ELF-1 (cell line): Measurements from ENCODE around the gene SLC6A12.
"Not testable (repeated sequence)": the region's sequence is repeated elsewhere in the genome, so short reads cannot be mapped to it uniquely, and the experiment has no call there.

ENCODE experiments used
- DNase-seq: peaks from one replicate; pipeline ENCODE4 v3.0.0-alpha.2; 2016; ENCODE audit warnings: low read depth, low spot score

Gene SLC6A12

GRCh38 chr12:214003-214741 is at the start of gene SLC6A12:
SLC6A12 (minus strand) TSS chr12:214157; CDS start chr12:209986, 4,171 bp downstream.
- no peak for DNase-seq

GRCh38 chr12:263574-263973 is 49.6 kb upstream of the SLC6A12 start:
- peak; percentile 7 for DNase-seq

GRCh38 chr12:262817-263216 is 48.9 kb upstream of the SLC6A12 start, which contains the start of gene SLC6A13:
SLC6A13 (minus strand) TSS chr12:262836; CDS start chr12:260052, 2,784 bp downstream.
- DNase-seq = peak; percentile 8

DNA sequence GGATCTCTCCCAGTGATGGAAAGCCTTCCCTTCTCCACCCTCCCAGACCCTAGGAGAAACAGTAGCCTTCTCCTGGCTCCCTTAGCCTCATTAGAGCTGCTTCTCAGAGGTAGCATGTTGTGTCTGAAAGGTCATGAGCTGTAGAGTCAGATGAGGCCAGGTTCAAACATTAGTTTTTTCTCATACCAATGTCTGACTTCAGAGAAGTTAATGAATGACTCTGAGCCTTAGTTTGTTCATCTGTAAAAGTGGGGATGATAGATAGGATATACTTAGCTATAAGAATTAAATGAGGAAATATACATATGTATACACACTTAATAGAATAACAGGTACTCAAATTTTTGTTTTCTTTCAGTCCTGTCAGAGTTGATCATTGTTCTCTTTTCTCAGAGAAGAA is 48.2 kb upstream of the SLC6A12 start:
- no peak for DNase-seq

- no peak for DNase-seq
Observed at GRCh38 chr12:257521-258321, 43.8 kb upstream of the SLC6A12 start.

DNA sequence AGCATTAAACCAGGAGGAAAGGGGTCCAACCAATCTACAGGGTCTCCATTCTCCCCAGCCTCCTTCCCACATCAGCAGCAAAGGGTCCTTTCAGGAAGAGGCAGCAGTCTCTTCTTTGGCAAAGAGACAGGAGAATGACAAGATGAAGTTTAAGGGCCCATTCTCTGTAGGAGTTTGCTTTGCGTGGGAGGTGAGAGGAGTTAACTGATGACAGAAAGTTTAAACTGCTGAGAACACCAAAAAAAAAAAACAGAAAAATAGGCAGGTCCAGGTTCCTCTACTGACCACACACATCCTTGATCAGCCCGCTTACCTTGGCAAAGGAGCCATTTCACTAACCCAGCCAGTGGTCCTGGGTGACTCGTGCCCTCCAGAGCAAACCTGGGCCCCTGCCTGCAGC is 43.0 kb upstream of the SLC6A12 start:
- no peak for DNase-seq

- no peak for DNase-seq
Observed at GRCh38 chr12:256225-256624, 42.3 kb upstream of the SLC6A12 start.

- no peak for DNase-seq
Observed at GRCh38 chr12:254912-255311, 41.0 kb upstream of the SLC6A12 start.

DNA sequence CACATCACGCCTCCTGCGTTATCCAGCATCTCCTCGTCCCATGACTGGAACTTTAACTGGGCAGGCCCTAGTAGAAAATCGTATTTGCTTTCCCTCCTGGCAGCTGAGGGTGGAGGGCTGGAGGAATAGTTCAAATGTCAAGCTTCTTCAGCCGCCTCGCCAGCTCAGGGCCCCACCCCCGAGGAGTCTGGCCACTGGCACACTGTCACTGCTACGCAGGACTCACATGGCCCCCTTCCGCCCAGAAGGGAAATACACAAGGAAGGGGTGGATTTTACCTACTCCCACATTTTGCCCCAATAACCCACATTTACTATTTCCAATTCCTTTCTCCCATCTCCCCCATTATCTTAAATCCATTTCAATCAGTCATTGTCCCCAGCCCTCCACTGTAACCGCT is 40.1 kb upstream of the SLC6A12 start:
- peak; percentile 23 for DNase-seq

- DNase-seq = no peak
Observed at GRCh38 chr12:253116-253831, 39.3 kb upstream of the SLC6A12 start.

DNA sequence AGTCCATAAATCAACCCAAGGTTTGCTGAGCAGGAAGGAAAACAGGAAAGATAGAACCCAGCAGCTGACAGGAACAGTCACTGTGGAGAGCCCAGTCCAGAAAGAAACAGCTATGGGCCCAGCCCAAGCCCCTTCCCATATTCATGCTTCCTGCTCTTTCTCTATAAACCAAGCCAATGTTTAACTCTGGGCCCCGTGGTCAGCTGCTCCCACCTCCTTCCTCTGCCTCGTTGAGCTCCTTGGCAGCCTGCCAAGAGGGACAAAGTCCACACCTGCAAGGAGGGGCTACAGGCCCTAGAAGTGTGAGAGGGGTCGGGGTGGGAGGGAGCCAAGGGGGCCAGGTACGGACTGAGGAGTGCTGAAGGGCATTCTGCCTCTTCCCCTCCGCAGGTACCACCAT is 38.7 kb upstream of the SLC6A12 start:
- DNase-seq = no peak

DNA sequence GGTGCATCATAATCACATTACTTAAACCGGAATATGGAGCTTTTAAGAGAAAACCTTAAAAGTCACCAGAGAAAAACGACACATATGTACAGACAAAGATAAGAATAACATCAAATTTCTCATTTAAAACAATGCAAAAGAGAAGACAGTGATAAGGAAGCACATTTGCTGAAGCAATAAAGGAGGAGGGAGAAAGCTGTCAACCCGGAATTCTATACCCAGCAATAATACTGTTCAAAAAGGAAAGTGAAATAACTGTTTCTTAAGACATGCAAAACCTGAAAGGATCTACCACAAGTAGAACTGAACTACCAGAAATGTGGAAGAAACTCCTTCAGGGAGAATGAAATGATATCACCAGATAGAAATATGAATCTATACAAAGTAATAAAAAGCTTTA is 33.3 kb upstream of the SLC6A12 start:
- no peak for DNase-seq

- DNase-seq = no peak
Observed at GRCh38 chr12:243381-243780, 29.4 kb upstream of the SLC6A12 start.

GRCh38 chr12:242496-242895 is 28.5 kb upstream of the SLC6A12 start:
- DNase-seq = no peak

GRCh38 chr12:241266-241665 is 27.3 kb upstream of the SLC6A12 start:
- no peak for DNase-seq

- no peak for DNase-seq
Observed at GRCh38 chr12:240566-240965, 26.6 kb upstream of the SLC6A12 start.

DNA sequence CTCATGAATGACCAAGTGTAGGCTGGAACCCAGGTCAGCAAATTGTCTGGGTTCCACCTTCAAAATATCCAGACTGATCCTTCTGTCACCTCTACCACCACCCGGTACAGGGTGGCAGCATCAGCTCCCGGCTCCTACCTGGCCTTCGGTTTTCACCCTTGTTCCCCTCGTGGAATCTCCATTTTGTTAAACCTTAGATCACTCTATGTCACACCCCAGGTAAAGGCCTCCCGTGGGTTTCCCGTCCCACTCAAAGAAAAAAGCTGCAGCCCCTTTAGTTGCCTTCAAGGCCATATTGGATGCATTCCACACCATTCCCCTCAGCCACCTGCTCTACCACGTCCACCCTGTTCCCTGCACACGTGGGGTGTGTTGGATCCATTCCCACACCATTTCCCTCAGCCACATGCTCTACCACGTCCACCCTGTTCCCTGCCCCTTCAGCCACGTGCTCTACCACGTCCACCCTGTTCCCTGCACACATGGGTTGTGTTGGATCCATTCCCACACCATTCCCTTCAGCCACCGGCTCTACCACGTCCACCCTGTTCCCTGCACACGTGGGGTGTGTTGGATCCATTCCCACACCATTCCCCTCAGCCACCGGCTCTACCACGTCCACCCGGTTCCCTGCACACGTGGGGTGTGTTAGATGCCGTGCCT is 24.9 kb upstream of the SLC6A12 start:
- no peak for DNase-seq

DNA sequence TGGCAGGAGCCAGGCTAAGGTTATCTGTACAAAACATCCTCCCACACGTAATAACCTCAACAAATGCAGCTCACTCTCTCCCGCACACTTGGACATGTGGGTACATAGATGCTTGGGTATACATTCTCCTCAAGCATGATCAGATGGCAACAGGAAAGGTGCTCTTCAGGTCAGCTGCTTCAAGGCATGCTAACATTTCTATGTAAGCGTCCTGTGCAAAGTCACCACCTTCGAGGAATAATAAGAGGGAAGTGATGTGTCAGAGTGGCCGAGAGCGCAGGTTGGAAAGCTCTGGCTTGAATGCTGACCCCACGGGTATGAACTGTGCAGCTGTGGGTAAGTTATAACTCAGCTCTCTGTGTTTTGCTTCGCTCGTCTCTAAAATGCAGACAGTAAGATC is 24.2 kb upstream of the SLC6A12 start:
- DNase-seq = no peak

DNA sequence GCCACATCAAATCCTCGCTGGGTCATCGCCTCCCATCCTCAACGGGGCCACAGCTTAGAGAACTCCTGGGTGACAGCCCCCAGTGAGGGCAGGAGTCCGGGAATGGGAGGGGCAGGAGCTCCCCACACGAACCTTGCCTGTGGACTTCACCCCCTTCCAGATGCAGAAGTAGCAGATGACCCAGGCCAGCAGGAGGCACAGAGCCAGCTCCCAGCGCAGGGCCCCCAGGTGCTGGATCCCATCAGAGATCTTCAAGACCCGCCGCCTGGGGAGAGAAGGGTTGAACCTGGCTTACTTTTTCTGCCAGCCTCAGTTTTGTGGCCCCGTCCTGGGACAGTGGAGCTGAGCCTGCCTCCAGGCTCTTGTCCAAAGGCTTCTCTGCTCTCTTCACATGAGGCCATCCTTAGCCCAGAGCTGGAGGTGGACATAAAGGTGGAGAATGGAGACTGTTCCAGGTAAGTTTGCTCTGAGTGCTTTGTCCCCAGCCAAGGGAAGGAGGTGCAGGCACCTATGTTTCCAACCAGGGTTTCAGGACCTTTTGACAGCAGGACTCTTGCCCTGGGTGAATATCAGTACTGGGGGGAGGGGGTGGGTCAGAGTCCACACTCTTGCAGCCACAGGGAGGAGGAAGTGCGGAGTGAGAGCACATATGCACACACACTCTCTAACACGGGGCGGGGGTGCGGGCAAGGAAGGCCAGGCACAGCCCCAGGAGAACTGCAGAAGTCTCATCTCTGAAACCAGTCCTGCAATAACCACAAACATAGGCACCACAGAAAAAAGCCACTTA is 23.3 kb upstream of the SLC6A12 start:
- no peak for DNase-seq

DNA sequence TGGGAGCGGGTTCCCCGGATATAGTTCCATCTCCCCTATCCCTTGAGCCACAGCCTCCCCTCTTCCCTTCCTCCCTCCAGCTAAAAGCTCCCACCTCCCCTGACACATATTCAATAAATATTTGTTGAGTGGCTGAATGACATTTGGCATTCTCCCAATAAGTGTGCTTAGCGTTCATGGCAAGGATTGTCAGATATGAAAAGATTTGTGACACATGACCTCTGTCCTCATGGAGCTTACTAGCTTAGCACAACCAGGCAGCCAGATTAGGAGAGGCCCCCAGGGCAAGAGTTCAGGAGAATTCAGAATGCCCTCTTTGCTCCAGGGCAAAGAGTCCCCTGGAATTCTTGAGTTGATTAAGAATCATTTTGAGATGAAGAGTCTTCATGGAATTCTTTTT is 22.5 kb upstream of the SLC6A12 start:
- DNase-seq = no peak

DNA sequence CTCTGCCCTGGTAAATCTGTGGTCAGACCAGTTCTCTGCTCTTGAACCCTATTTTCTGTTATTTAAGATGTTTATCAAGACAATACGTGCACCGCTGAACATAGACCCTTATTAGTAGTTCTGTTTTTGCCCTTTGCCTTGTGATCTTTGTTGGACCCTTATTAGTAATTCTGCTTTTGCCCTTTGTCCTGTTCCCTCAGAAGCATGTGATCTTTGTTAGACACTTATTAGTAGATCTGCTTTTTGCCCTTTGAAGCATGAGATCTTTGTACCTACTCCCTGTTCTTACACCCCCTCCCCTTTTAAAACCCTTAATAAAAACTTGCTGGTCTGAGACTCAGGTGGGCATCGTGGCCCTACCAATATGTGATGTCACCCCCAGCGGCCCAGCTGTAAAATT is 22.0 kb upstream of the SLC6A12 start:
- DNase-seq = not testable (repeated sequence)
